ENCODE data around the gene INPP5A. TPM values are rescaled to one million over a fixed set of nuclear protein-coding genes. Genes with fewer than 3 reads are reported as not detected.

INPP5A gene
- polyA plus RNA-seq, 2 donors, result 9.2 to 12.7 TPM

- Histone ChIP-seq H3K27ac (ENCODE audit: low read depth in 2 of 2, low read length in 1 of 2) (no peak overlapping the region), H3K9me3 (ENCODE audit: control insufficient read depth in 2 of 2, insufficient read depth in 1 of 2, low read depth in 1 of 2, low read length in 1 of 2) (no peaks in the 10 kb centered on the region), H3K4me3 (ENCODE audit: low read depth in 1 of 2, low read length in 2 of 2) (no peak overlapping the region), H3K27me3 (ENCODE audit: control insufficient read depth in 1 of 2, insufficient read depth in 2 of 2, low read length in 2 of 2) (no peaks in the 10 kb centered on the region), H3K36me3 (ENCODE audit: control insufficient read depth in 2 of 2, insufficient read depth in 2 of 2, low read length in 1 of 2) (peaks cover 0 to 23% of the 10 kb centered on the region in 2 donors), H3K4me1 (ENCODE audit: control insufficient read depth in 2 of 2, insufficient read depth in 2 of 2, low read length in 1 of 2) (peaks cover 0 to 3% of the 10 kb centered on the region in 2 donors)
- 88 to 91% methylated on average over 18 of the region's 18 CpGs for WGBS, 2 donors
These were observed 239.2 kb downstream of the INPP5A start for GRCh38 chr10:132776821-132777220.

GRCh38 chr10:132777441-132777840 is 239.9 kb downstream of the INPP5A start:
- Histone ChIP-seq H3K4me3 (ENCODE audit: low read depth in 1 of 2, low read length in 2 of 2) (no peak overlapping the region), H3K4me1 (ENCODE audit: control insufficient read depth in 2 of 2, insufficient read depth in 2 of 2, low read length in 1 of 2) (peaks cover 0 to 3% of the 10 kb centered on the region in 2 donors), H3K27ac (ENCODE audit: low read depth in 2 of 2, low read length in 1 of 2) (no peak overlapping the region), H3K27me3 (ENCODE audit: control insufficient read depth in 1 of 2, insufficient read depth in 2 of 2, low read length in 2 of 2) (no peaks in the 10 kb centered on the region), H3K9me3 (ENCODE audit: control insufficient read depth in 2 of 2, insufficient read depth in 1 of 2, low read depth in 1 of 2, low read length in 1 of 2) (no peaks in the 10 kb centered on the region), H3K36me3 (ENCODE audit: control insufficient read depth in 2 of 2, insufficient read depth in 2 of 2, low read length in 1 of 2) (peaks cover 0 to 25% of the 10 kb centered on the region in 2 donors)
- 95 to 97% methylated on average over 14 of the region's 14 CpGs for WGBS, 2 donors

DNA sequence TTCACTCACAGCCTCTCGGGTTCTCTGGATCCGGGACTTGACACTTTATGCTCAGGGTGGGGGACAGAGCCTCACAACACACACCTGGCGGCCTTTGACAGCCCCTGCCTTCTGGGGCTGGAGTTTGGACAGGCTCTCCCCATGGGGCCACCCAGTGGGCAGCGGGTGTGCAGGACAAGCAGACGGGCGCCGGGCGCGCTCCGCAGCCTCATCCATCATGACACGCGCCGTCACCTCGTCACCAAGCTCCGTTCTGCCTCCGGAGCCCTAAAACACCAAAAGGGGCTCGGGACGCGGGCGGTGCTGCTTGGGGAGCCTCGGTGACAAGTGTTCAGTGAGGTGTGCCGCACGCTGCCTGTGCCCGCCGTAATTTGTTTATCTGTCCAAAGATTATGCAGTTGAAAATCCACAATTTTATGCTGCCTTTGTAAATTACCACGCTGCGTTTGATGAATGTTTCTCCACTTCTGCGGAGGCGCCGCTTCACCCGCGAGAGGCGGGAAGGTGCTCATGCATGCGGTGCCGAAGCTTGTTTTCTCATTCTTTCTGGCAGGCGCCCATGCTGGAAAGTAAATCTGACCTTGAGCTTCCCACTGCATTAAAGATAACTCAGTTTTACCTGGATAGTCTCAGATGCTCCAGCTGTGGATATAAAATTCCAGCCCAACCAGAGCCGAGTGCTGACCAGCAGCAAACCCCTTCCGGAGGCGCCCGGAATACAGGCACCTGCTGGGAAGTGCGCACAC is 242.1 kb downstream of the INPP5A start:
- WGBS, 2 donors, result 92 to 95% methylated on average over 39 to 41 of the region's 41 CpGs
- Histone ChIP-seq H3K36me3 (ENCODE audit: control insufficient read depth in 2 of 2, insufficient read depth in 2 of 2, low read length in 1 of 2) (peaks cover 0 to 25% of the 10 kb centered on the region in 2 donors), H3K27ac (ENCODE audit: low read depth in 2 of 2, low read length in 1 of 2) (no peak overlapping the region)

DNA sequence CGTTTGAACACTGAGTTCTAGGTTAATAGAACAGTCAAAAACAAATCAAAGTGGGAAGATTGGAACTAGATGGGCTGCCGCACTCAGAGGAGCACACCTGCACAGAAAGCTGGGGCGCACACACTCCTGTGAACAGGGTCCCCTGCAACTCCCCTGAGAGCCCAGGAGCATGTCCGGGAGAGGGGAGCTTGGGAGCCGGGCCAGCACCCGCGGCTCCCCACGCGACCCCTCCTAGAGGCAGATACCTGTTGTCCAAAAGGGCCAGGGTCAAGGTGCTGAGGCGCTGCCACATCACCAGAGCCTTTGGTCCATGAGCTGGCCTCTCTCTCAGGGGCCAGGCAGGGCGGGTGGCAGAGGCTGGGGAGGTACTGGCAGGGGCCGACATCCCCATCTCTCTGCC is 242.8 kb downstream of the INPP5A start:
- H3K4me3 ChIP-seq (ENCODE audit: low read depth in 1 of 2, low read length in 2 of 2), result no peak overlapping the region
- H3K36me3 ChIP-seq (ENCODE audit: control insufficient read depth in 2 of 2, insufficient read depth in 2 of 2, low read length in 1 of 2), result peaks cover 0 to 25% of the 10 kb centered on the region in 2 donors
- WGBS, 2 donors, result 91 to 95% methylated on average over 12 of the region's 12 CpGs
- H3K4me1 ChIP-seq (ENCODE audit: control insufficient read depth in 2 of 2, insufficient read depth in 2 of 2, low read length in 1 of 2), result peaks cover 0 to under 1% of the 10 kb centered on the region in 2 donors
- peaks cover 6 to 17% of the 10 kb centered on the region in 2 donors for H3K27me3 ChIP-seq (ENCODE audit: control insufficient read depth in 1 of 2, insufficient read depth in 2 of 2, low read length in 2 of 2)
- no peak overlapping the region for H3K27ac ChIP-seq (ENCODE audit: low read depth in 2 of 2, low read length in 1 of 2)
- peaks cover 0 to 3% of the 10 kb centered on the region in 2 donors for H3K9me3 ChIP-seq (ENCODE audit: control insufficient read depth in 2 of 2, insufficient read depth in 1 of 2, low read depth in 1 of 2, low read length in 1 of 2)

More for the DNA sequence above, 242.1 kb downstream of the INPP5A start:
- Histone ChIP-seq H3K9me3 (ENCODE audit: control insufficient read depth in 2 of 2, insufficient read depth in 1 of 2, low read depth in 1 of 2, low read length in 1 of 2) (peaks cover 0 to under 1% of the 10 kb centered on the region in 2 donors), H3K4me1 (ENCODE audit: control insufficient read depth in 2 of 2, insufficient read depth in 2 of 2, low read length in 1 of 2) (peaks cover 0 to 3% of the 10 kb centered on the region in 2 donors), H3K4me3 (ENCODE audit: low read depth in 1 of 2, low read length in 2 of 2) (no peak overlapping the region), H3K27me3 (ENCODE audit: control insufficient read depth in 1 of 2, insufficient read depth in 2 of 2, low read length in 2 of 2) (peaks cover 6 to 11% of the 10 kb centered on the region in 2 donors)

DNA sequence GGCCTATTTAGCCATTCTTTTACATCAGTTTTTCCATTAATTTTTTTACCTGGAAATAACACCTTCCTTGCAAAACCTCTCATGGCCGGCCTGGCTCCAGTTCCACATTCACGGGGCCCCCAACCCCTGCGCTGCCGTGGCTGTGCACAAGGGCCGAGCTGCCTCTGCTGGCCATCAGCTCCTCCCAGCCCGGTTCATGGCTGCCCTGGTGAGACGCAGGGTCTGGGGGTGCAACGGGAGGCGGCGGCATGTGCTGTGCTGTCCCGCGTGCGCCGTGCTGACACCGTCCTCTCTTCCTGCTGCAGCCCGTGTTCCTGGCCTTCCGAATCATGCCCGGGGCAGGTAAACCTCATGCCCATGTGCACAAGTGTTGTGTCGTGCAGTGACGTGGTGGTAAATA is 244.0 kb downstream of the INPP5A start:
- H3K4me1 ChIP-seq (ENCODE audit: control insufficient read depth in 2 of 2, insufficient read depth in 2 of 2, low read length in 1 of 2), result peaks cover 0 to 2% of the 10 kb centered on the region in 2 donors
- 96 to 97% methylated on average over 20 of the region's 20 CpGs for WGBS, 2 donors
- H3K9me3 ChIP-seq (ENCODE audit: control insufficient read depth in 2 of 2, insufficient read depth in 1 of 2, low read depth in 1 of 2, low read length in 1 of 2), result peaks cover 0 to 3% of the 10 kb centered on the region in 2 donors
- peaks cover 6 to 24% of the 10 kb centered on the region in 2 donors for H3K27me3 ChIP-seq (ENCODE audit: control insufficient read depth in 1 of 2, insufficient read depth in 2 of 2, low read length in 2 of 2)
- no peak overlapping the region for H3K27ac ChIP-seq (ENCODE audit: low read depth in 2 of 2, low read length in 1 of 2)
- peaks cover 0 to 25% of the 10 kb centered on the region in 2 donors for H3K36me3 ChIP-seq (ENCODE audit: control insufficient read depth in 2 of 2, insufficient read depth in 2 of 2, low read length in 1 of 2)
- H3K4me3 ChIP-seq (ENCODE audit: low read depth in 1 of 2, low read length in 2 of 2), result no peak overlapping the region

GRCh38 chr10:132783165-132783939 is 245.8 kb downstream of the INPP5A start:
- 90 to 91% methylated on average over 30 of the region's 30 CpGs for WGBS, 2 donors
- H3K27me3 ChIP-seq (ENCODE audit: control insufficient read depth in 1 of 2, insufficient read depth in 2 of 2, low read length in 2 of 2), result peaks cover 9 to 36% of the 10 kb centered on the region in 2 donors

DNA sequence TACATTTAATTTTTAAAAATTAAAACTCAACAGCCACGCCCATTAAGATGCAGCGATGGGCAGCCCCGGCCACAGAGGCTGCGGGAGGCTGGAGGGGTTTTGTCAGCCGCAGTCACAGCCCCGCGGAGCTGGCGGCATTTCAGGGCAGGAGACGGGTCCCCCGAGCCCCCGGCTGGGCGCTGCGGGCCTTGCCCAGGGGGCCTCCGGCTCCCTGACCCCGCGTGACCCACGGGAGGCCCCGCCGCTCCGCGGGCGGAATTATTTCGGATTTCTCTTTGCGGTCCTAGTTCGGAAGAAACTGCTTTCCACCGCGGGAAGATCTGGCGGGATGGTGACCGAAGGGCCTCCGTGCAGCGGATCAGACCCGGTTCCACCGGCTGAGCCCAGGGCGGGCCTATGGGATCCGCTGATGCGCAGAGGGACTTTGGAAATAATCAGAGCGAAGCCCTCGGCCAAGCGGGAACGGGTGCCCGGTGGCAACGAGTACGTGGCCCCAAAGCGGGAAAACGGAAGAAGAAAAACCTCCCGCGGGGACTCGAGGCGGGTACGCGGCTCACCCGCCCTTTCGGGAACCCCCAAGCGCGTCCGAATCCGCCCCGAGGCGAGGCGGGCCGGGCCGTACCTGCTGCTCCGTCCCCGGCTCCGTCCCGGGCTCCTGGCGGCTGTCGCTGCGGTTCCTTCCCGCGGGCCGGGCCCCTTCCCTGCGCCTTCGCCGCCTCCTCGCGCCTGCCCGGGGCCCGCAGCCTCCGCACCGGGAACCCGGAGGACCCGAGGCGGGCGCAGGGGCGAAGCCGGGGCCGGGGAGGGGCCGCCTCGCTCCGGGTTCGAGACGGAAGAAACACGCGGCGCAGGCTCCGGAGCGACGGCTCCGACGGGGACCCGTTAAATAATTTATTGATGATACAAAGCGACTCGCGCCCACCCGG is 246.6 kb downstream of the INPP5A start:
- WGBS, 2 donors, result 22 to 26% methylated on average over 95 to 106 of the region's 106 CpGs
- Histone ChIP-seq H3K4me3 (ENCODE audit: low read depth in 1 of 2, low read length in 2 of 2) (no peak overlapping the region), H3K36me3 (ENCODE audit: control insufficient read depth in 2 of 2, insufficient read depth in 2 of 2, low read length in 1 of 2) (peaks cover 0 to 17% of the 10 kb centered on the region in 2 donors), H3K9me3 (ENCODE audit: control insufficient read depth in 2 of 2, insufficient read depth in 1 of 2, low read depth in 1 of 2, low read length in 1 of 2) (peaks cover 0 to 3% of the 10 kb centered on the region in 2 donors), H3K27ac (ENCODE audit: low read depth in 2 of 2, low read length in 1 of 2) (no peak overlapping the region), H3K27me3 (ENCODE audit: control insufficient read depth in 1 of 2, insufficient read depth in 2 of 2, low read length in 2 of 2) (peaks cover 9 to 36% of the 10 kb centered on the region in 2 donors), H3K4me1 (ENCODE audit: control insufficient read depth in 2 of 2, insufficient read depth in 2 of 2, low read length in 1 of 2) (peaks cover 2 to 8% of the 10 kb centered on the region in 2 donors)

More at GRCh38 chr10:132783165-132783939, 245.8 kb downstream of the INPP5A start:
- Histone ChIP-seq H3K9me3 (ENCODE audit: control insufficient read depth in 2 of 2, insufficient read depth in 1 of 2, low read depth in 1 of 2, low read length in 1 of 2) (peaks cover 0 to 3% of the 10 kb centered on the region in 2 donors), H3K4me3 (ENCODE audit: low read depth in 1 of 2, low read length in 2 of 2) (no peak overlapping the region), H3K27ac (ENCODE audit: low read depth in 2 of 2, low read length in 1 of 2) (no peak overlapping the region), H3K36me3 (ENCODE audit: control insufficient read depth in 2 of 2, insufficient read depth in 2 of 2, low read length in 1 of 2) (peaks cover 0 to 25% of the 10 kb centered on the region in 2 donors), H3K4me1 (ENCODE audit: control insufficient read depth in 2 of 2, insufficient read depth in 2 of 2, low read length in 1 of 2) (peaks cover 2 to 8% of the 10 kb centered on the region in 2 donors)

DNA sequence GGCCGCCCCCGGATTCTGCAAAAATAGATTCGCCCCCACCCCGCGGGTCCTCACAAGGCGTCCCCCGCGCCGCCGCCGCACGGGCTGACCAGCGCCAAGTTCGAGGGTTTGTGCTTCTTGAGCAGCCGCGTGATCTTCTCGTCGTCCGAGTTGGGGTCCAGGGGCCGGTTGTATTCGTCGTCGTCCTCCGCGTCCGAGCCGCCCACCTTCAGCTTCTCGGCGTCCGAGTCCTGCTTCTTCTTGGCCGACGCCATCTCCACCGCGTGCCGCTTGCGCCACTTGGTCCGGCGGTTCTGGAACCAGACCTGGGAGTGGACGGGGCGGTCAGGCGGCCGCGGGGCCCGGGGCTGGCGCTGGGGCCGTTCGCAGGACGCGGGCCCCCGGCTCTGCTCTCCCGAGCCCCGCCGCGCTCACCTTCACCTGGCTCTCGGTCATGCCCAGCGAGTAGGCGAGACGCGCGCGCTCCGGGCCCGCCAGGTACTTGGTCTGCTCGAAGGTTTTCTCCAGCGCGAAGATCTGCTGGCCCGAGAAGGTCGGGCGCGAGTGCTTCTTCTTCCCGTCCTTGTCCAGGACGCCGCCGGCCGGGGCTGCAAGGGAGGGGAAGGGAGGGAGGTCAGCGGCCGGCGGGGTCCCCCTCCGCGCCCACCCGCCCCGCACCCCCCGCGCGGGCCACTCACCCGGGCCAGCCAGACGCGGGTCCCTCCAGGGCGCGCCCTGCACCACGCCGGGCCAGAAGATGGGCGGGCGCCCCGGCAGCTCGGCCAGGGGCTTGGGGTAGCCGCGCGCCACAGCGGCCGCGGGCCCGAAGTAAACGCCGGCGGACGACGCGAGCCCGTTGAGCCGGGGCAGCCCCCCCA is 247.5 kb downstream of the INPP5A start:
- Histone ChIP-seq H3K36me3 (ENCODE audit: control insufficient read depth in 2 of 2, insufficient read depth in 2 of 2, low read length in 1 of 2) (peaks cover 0 to 12% of the 10 kb centered on the region in 2 donors), H3K27ac (ENCODE audit: low read depth in 2 of 2, low read length in 1 of 2) (no peak overlapping the region), H3K27me3 (ENCODE audit: control insufficient read depth in 1 of 2, insufficient read depth in 2 of 2, low read length in 2 of 2) (peaks cover 9 to 36% of the 10 kb centered on the region in 2 donors), H3K4me1 (ENCODE audit: control insufficient read depth in 2 of 2, insufficient read depth in 2 of 2, low read length in 1 of 2) (peaks cover 2 to 8% of the 10 kb centered on the region in 2 donors), H3K4me3 (ENCODE audit: low read depth in 1 of 2, low read length in 2 of 2) (peak overlapping the region; percentile 18 to 39), H3K9me3 (ENCODE audit: control insufficient read depth in 2 of 2, insufficient read depth in 1 of 2, low read depth in 1 of 2, low read length in 1 of 2) (peaks cover 0 to 3% of the 10 kb centered on the region in 2 donors)
- WGBS, 2 donors, result 6 to 10% methylated on average over 94 to 111 of the region's 111 CpGs

Measured in esophagus (tissue), 2 donors.